A673 (cell line): ENCODE results near the gene KRTAP10-2.

Experiments used
- EZH2 ChIP-seq: fragments of 200-600 bp; sonication (generic); IDR thresholded peaks from 2 replicates; pipeline ENCODE4 v1.6.1; 2017; ENCODE audit warnings: borderline replicate concordance, low read depth, mild to moderate bottlenecking, mixed read lengths, antibody characterized with exemption, low read length; ENCODE audit not compliant: poor library complexity, severe bottlenecking
- TF ChIP-seq, protein P1 (sequence below): fragments of 300-800, 200-600 bp; sonication (generic); conservative IDR thresholded peaks from 2 replicates; pipeline ENCODE4 v1.5.1; 2017; ENCODE audit warnings: low read depth, mild to moderate bottlenecking, antibody characterized with exemption, low read length, moderate library complexity, mixed read lengths

DNA sequence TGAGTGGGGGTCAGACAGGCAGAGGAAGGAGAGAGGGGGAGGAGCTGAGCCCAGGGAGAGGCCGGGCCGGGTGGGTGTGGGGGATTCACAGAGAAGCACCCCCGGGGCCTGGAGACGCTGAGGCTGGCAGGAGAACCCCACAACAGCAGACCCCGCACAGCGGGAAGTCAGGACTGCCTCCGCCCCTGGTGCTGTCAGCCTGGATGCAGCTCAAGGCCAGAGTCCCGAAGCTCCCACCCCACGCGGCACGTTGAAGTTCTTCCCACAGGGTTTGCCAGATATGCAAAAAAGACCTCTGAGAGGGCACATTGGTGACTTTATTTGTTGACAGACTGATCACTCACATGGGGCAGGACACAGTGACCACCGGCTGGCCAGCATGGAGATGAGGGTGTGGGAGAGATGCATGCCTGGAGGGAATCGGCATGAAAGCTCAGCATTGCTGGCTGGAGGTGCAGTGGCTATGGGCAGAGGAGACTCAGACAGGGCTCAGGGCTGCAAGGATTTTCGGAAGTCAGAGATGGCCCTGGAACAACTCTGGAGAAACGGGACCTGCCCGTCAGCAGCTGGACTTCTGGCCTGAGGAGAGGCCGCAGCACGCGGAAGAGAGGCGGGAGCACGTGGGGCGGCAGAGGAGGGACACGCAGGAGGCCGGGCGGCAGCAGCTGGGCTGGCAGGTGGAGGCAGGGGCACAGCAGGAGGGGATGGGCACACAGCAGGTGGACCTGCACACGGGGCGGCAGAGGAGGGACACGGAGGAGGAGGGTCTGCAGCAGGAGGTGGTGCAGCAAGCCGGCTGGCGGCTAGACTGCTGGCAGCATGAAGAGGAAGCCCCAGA is 6.4 kb upstream of the KRTAP10-2 start:
- TF ChIP-seq, protein P1, sequence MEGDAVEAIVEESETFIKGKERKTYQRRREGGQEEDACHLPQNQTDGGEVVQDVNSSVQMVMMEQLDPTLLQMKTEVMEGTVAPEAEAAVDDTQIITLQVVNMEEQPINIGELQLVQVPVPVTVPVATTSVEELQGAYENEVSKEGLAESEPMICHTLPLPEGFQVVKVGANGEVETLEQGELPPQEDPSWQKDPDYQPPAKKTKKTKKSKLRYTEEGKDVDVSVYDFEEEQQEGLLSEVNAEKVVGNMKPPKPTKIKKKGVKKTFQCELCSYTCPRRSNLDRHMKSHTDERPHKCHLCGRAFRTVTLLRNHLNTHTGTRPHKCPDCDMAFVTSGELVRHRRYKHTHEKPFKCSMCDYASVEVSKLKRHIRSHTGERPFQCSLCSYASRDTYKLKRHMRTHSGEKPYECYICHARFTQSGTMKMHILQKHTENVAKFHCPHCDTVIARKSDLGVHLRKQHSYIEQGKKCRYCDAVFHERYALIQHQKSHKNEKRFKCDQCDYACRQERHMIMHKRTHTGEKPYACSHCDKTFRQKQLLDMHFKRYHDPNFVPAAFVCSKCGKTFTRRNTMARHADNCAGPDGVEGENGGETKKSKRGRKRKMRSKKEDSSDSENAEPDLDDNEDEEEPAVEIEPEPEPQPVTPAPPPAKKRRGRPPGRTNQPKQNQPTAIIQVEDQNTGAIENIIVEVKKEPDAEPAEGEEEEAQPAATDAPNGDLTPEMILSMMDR: no peak
- TF ChIP-seq EZH2: no peak
